ENCODE results near the gene SUSD1. TPM values are rescaled to one million over a fixed set of nuclear protein-coding genes. Genes with fewer than 3 reads are reported as not detected.

SUSD1 gene
- total RNA-seq, 1 donor, result 14.5 TPM

- TF ChIP-seq CTCF (IDR thresholded peaks at IDR 0.05; ENCODE audit: extremely low read depth, low read depth, low read length), result no peak
- DNase-seq (ENCODE audit: insufficient read length, low spot score, missing footprints), result no peak
- no peak overlapping the region for H2AFZ ChIP-seq (ENCODE audit: low read length)
- H3K9me3 ChIP-seq (ENCODE audit: low read depth, low read length), result no peaks in the 10 kb centered on the region
- H3K27ac ChIP-seq (ENCODE audit: low read depth, low read length), result no peak overlapping the region
- no peaks in the 10 kb centered on the region for H3K79me2 ChIP-seq (ENCODE audit: insufficient read depth, low read length)
- no peaks in the 10 kb centered on the region for H3K27me3 ChIP-seq (ENCODE audit: insufficient read depth, low read length)
- H3K4me1 ChIP-seq (ENCODE audit: insufficient read depth, low read length), result no peaks in the 10 kb centered on the region
- no peaks in the 10 kb centered on the region for H4K20me1 ChIP-seq (ENCODE audit: insufficient read depth, low read length)
- peaks cover 42% of the 10 kb centered on the region for H3K36me3 ChIP-seq (ENCODE audit: insufficient read depth, low read length)
- H3K4me2 ChIP-seq (ENCODE audit: insufficient read depth, low read length), result no peak overlapping the region
- H3K4me3 ChIP-seq (ENCODE audit: insufficient read depth, low read length), result no peak overlapping the region
These were observed 37.8 kb upstream of the SUSD1 start for GRCh38 chr9:112212926-112213325.

GRCh38 chr9:112207451-112207850 is 32.4 kb upstream of the SUSD1 start:
- H3K27me3 ChIP-seq (ENCODE audit: insufficient read depth, low read length), result no peaks in the 10 kb centered on the region
- DNase-seq (ENCODE audit: insufficient read length, low spot score, missing footprints), result no peak
- H3K9me3 ChIP-seq (ENCODE audit: low read depth, low read length), result no peaks in the 10 kb centered on the region
- H3K4me3 ChIP-seq (ENCODE audit: insufficient read depth, low read length), result no peak overlapping the region
- H3K4me1 ChIP-seq (ENCODE audit: insufficient read depth, low read length), result peaks cover 12% of the 10 kb centered on the region
- peaks cover 36% of the 10 kb centered on the region for H3K36me3 ChIP-seq (ENCODE audit: insufficient read depth, low read length)
- no peak overlapping the region for H3K4me2 ChIP-seq (ENCODE audit: insufficient read depth, low read length)
- H4K20me1 ChIP-seq (ENCODE audit: insufficient read depth, low read length), result no peaks in the 10 kb centered on the region
- TF ChIP-seq CTCF (IDR thresholded peaks at IDR 0.05; ENCODE audit: extremely low read depth, low read depth, low read length), result no peak
- no peak overlapping the region for H2AFZ ChIP-seq (ENCODE audit: low read length)
- no peak overlapping the region for H3K27ac ChIP-seq (ENCODE audit: low read depth, low read length)
- no peaks in the 10 kb centered on the region for H3K79me2 ChIP-seq (ENCODE audit: insufficient read depth, low read length)

GRCh38 chr9:112203536-112203935 is 28.4 kb upstream of the SUSD1 start:
- DNase-seq (ENCODE audit: insufficient read length, low spot score, missing footprints), result no peak
- Histone ChIP-seq H3K27me3 (ENCODE audit: insufficient read depth, low read length) (no peaks in the 10 kb centered on the region), H3K4me1 (ENCODE audit: insufficient read depth, low read length) (peaks cover 12% of the 10 kb centered on the region), H3K9me3 (ENCODE audit: low read depth, low read length) (no peaks in the 10 kb centered on the region), H3K36me3 (ENCODE audit: insufficient read depth, low read length) (peaks cover 14% of the 10 kb centered on the region), H3K4me3 (ENCODE audit: insufficient read depth, low read length) (no peak overlapping the region), H4K20me1 (ENCODE audit: insufficient read depth, low read length) (no peaks in the 10 kb centered on the region), H2AFZ (ENCODE audit: low read length) (no peak overlapping the region), H3K4me2 (ENCODE audit: insufficient read depth, low read length) (no peak overlapping the region), H3K27ac (ENCODE audit: low read depth, low read length) (peak overlapping the region; percentile 33), H3K79me2 (ENCODE audit: insufficient read depth, low read length) (no peaks in the 10 kb centered on the region)
- TF ChIP-seq CTCF (IDR thresholded peaks at IDR 0.05; ENCODE audit: extremely low read depth, low read depth, low read length), result no peak

- H3K79me2 ChIP-seq (ENCODE audit: insufficient read depth, low read length), result no peaks in the 10 kb centered on the region
- H3K4me3 ChIP-seq (ENCODE audit: insufficient read depth, low read length), result no peak overlapping the region
- H4K20me1 ChIP-seq (ENCODE audit: insufficient read depth, low read length), result no peaks in the 10 kb centered on the region
- no peak overlapping the region for H2AFZ ChIP-seq (ENCODE audit: low read length)
- DNase-seq (ENCODE audit: insufficient read length, low spot score, missing footprints), result no peak
- H3K27ac ChIP-seq (ENCODE audit: low read depth, low read length), result no peak overlapping the region
- H3K36me3 ChIP-seq (ENCODE audit: insufficient read depth, low read length), result no peaks in the 10 kb centered on the region
- H3K27me3 ChIP-seq (ENCODE audit: insufficient read depth, low read length), result no peaks in the 10 kb centered on the region
- H3K9me3 ChIP-seq (ENCODE audit: low read depth, low read length), result no peaks in the 10 kb centered on the region
- H3K4me1 ChIP-seq (ENCODE audit: insufficient read depth, low read length), result peaks cover 12% of the 10 kb centered on the region
- TF ChIP-seq CTCF (IDR thresholded peaks at IDR 0.05; ENCODE audit: extremely low read depth, low read depth, low read length), result no peak
- no peak overlapping the region for H3K4me2 ChIP-seq (ENCODE audit: insufficient read depth, low read length)
These were observed 25.6 kb upstream of the SUSD1 start for GRCh38 chr9:112200711-112201110.

All from osteoblast (primary cell).